Subcutaneous abdominal adipose tissue (tissue), 5 donors: Measurements from ENCODE around the gene DNALI1.

Experiments used
- H3K27ac ChIP-seq: one replicate; pipeline ENCODE4 v1.7.0; 2013; ENCODE audit warnings: low read depth, mild to moderate bottlenecking, inconsistent platforms, low read length, moderate library complexity
- H3K27me3 ChIP-seq, 5 donors: one replicate each; pipeline ENCODE4 v1.7.0; 2013; ENCODE audit warnings: low read length in 5 of 5, inconsistent platforms in 1 of 5; ENCODE audit not compliant: control insufficient read depth in 5 of 5, insufficient read depth in 4 of 5
- H3K36me3 ChIP-seq, 5 donors: one replicate each; pipeline ENCODE4 v1.7.0; 2013; ENCODE audit warnings: low read length in 5 of 5; ENCODE audit not compliant: control insufficient read depth in 5 of 5, insufficient read depth in 5 of 5
- H3K4me1 ChIP-seq, 5 donors: one replicate each; pipeline ENCODE4 v1.7.0; 2013; ENCODE audit warnings: low read length in 5 of 5, mild to moderate bottlenecking in 3 of 5, moderate library complexity in 1 of 5; ENCODE audit not compliant: control insufficient read depth in 5 of 5, insufficient read depth in 5 of 5
- H3K4me3 ChIP-seq, 5 donors: one replicate each; pipeline ENCODE4 v1.7.0; 2013; ENCODE audit warnings: low read length in 5 of 5, low read depth in 1 of 5
- H3K9ac ChIP-seq, 5 donors: one replicate each; pipeline ENCODE4 v1.7.0; 2013; ENCODE audit warnings: low read length in 5 of 5, mild to moderate bottlenecking in 4 of 5, moderate library complexity in 3 of 5
- H3K9me3 ChIP-seq, 5 donors: one replicate each; pipeline ENCODE4 v1.7.0; 2013; ENCODE audit warnings: low read length in 5 of 5; ENCODE audit not compliant: control insufficient read depth in 5 of 5
- donor health status: healthy.
- donor health status: healthy.
- donor health status: healthy.
- donor health status: healthy.
- donor health status: healthy.

DNALI1 gene

GRCh38 chr1:37612186-37612585, 55.4 kb downstream of the DNALI1 start:
- Histone ChIP-seq H3K9ac (no peak overlapping the region), H3K4me1 (peaks cover 0 to 10% (median 0%) of the 10 kb centered on the region in 5 donors), H3K27ac (no peak overlapping the region), H3K27me3 (peaks cover 0 to 33% (median 16%) of the 10 kb centered on the region in 5 donors), H3K9me3 (no peaks in the 10 kb centered on the region), H3K36me3 (no peaks in the 10 kb centered on the region), H3K4me3 (no peak overlapping the region)

- H3K36me3 ChIP-seq: no peaks in the 10 kb centered on the region
- no peak overlapping the region for H3K27ac ChIP-seq
- peaks cover 0 to 36% (median 16%) of the 10 kb centered on the region in 5 donors for H3K27me3 ChIP-seq
- peaks cover 0 to 10% (median 0%) of the 10 kb centered on the region in 5 donors for H3K4me1 ChIP-seq
- H3K9me3 ChIP-seq: no peaks in the 10 kb centered on the region
- no peak overlapping the region for H3K4me3 ChIP-seq
- no peak overlapping the region for H3K9ac ChIP-seq
Measured at GRCh38 chr1:37614105-37614504, 57.4 kb downstream of the DNALI1 start.

- no peaks in the 10 kb centered on the region for H3K36me3 ChIP-seq
- H3K4me1 ChIP-seq: peaks cover 0 to 10% (median 0%) of the 10 kb centered on the region in 5 donors
- no peak overlapping the region for H3K9ac ChIP-seq
- no peaks in the 10 kb centered on the region for H3K9me3 ChIP-seq
- H3K4me3 ChIP-seq: no peak overlapping the region
- no peak overlapping the region for H3K27ac ChIP-seq
- H3K27me3 ChIP-seq: peaks cover 3 to 42% (median 24%) of the 10 kb centered on the region in 5 donors
Measured at GRCh38 chr1:37616330-37616729, 59.6 kb downstream of the DNALI1 start.
